Liver (tissue), 9 donors: ENCODE results near the gene CMTM8. TPM values are rescaled to one million over a fixed set of nuclear protein-coding genes. Genes with fewer than 3 reads are reported as not detected.

Source experiments
- DNase-seq: peaks from one replicate; pipeline ENCODE4 v3.0.0-alpha.2; 2017; ENCODE audit warnings: low spot score
- H3K27ac ChIP-seq, 2 donors: one replicate each; pipeline ENCODE4 v1.7.0; 2013; ENCODE audit warnings: inconsistent platforms in 2 of 2, low read length in 2 of 2, control low read depth in 1 of 2, low read depth in 1 of 2, mild to moderate bottlenecking in 1 of 2
- H3K27me3 ChIP-seq, 4 donors: one replicate each; pipeline versions ENCODE4 v1.6.1 to v1.7.0; 2013; ENCODE audit warnings: low read length in 3 of 4, inconsistent platforms in 1 of 4, mild to moderate bottlenecking in 1 of 4, moderate library complexity in 1 of 4; ENCODE audit not compliant: control insufficient read depth in 4 of 4, insufficient read depth in 4 of 4
- H3K36me3 ChIP-seq, 4 donors: one replicate each; pipeline versions ENCODE4 v1.6.1 to v1.7.0; 2013; ENCODE audit warnings: low read length in 3 of 4, mild to moderate bottlenecking in 3 of 4, low read depth in 1 of 4, moderate library complexity in 1 of 4; ENCODE audit not compliant: control insufficient read depth in 4 of 4, insufficient read depth in 3 of 4
- H3K4me1 ChIP-seq, 4 donors: one replicate each; pipeline versions ENCODE4 v1.6.1 to v1.7.0; 2013; ENCODE audit warnings: low read length in 3 of 4, mild to moderate bottlenecking in 3 of 4, moderate library complexity in 1 of 4; ENCODE audit not compliant: control insufficient read depth in 4 of 4, insufficient read depth in 4 of 4
- H3K4me3 ChIP-seq, 3 donors: one replicate each; pipeline versions ENCODE4 v1.6.1 to v1.7.0; 2013; ENCODE audit warnings: low read length in 3 of 3, control low read depth in 1 of 3, low read depth in 1 of 3, mild to moderate bottlenecking in 1 of 3
- H3K9ac ChIP-seq, 2 donors: one replicate each; pipeline ENCODE4 v1.7.0; 2013; ENCODE audit warnings: low read length in 2 of 2, mild to moderate bottlenecking in 2 of 2, moderate library complexity in 2 of 2, control low read depth in 1 of 2, low read depth in 1 of 2
- H3K9me3 ChIP-seq, 4 donors: one replicate each; pipeline versions ENCODE4 v1.6.1 to v1.7.0; 2013; ENCODE audit warnings: low read length in 3 of 4; ENCODE audit not compliant: control insufficient read depth in 4 of 4
- EGR1 ChIP-seq, 2 donors: IDR thresholded peaks; 2 replicates each; pipeline ENCODE4 v1.6.1; 2016 to 2018; ENCODE audit warnings: antibody characterized with exemption in 2 of 2, low read depth in 2 of 2
- FOXA1 ChIP-seq: IDR thresholded peaks from 2 replicates; pipeline ENCODE4 v1.6.1; 2016; ENCODE audit warnings: antibody characterized with exemption
- FOXA2 ChIP-seq: IDR thresholded peaks from 2 replicates; pipeline ENCODE4 v1.6.1; 2016; ENCODE audit warnings: antibody characterized with exemption
- GABPA ChIP-seq, 2 donors: IDR thresholded peaks in 1 of 2; conservative IDR thresholded peaks in 1 of 2; 2 replicates each; pipeline ENCODE4 v1.6.1; 2016; ENCODE audit warnings: antibody characterized with exemption in 2 of 2, mild to moderate bottlenecking in 1 of 2, moderate library complexity in 1 of 2
- HNF4A ChIP-seq, 2 donors: conservative IDR thresholded peaks; 2 replicates each; pipeline ENCODE4 v1.6.1; 2016; ENCODE audit warnings: antibody characterized with exemption in 2 of 2, mild to moderate bottlenecking in 2 of 2
- HNF4G ChIP-seq: IDR thresholded peaks from 2 replicates; pipeline ENCODE4 v1.6.1; 2016; ENCODE audit warnings: antibody characterized with exemption
- JUND ChIP-seq, 2 donors: IDR thresholded peaks; 2 replicates each; pipeline ENCODE4 v1.6.1; 2016; ENCODE audit warnings: antibody characterized with exemption in 2 of 2
- NR2F2 ChIP-seq: IDR thresholded peaks from 2 replicates; pipeline ENCODE4 v1.6.1; 2016; ENCODE audit warnings: antibody characterized with exemption
- RAD21 ChIP-seq, 2 donors: IDR thresholded peaks; 2 replicates each; pipeline ENCODE4 v1.6.1; 2016; ENCODE audit warnings: antibody characterized with exemption in 2 of 2, mild to moderate bottlenecking in 2 of 2
- RXRA ChIP-seq, 2 donors: IDR thresholded peaks; 2 replicates each; pipeline ENCODE4 v1.6.1; 2017 to 2018; ENCODE audit warnings: antibody characterized with exemption in 2 of 2, mild to moderate bottlenecking in 1 of 2
- SP1 ChIP-seq: IDR thresholded peaks from 2 replicates; pipeline ENCODE4 v1.6.1; 2018; ENCODE audit warnings: antibody characterized with exemption, mild to moderate bottlenecking
- YY1 ChIP-seq: IDR thresholded peaks from 2 replicates; pipeline ENCODE4 v1.6.1; 2016; ENCODE audit warnings: antibody characterized with exemption, mild to moderate bottlenecking
- WGBS: extraction: QIAGEN DNeasy Blood & Tissue Kit; methylation state at CpG from one replicate; pipeline ENCODE4 v1.1.7; 2013; 5-methylcytosine and 5-hydroxymethylcytosine counted together
- polyA plus RNA-seq, 2 donors: library from polyadenylated mRNA; stranded (reverse) in 1 of 2; unstranded in 1 of 2; fragments of 200-250 nt in 1 of 2; fragments of >200 nt in 1 of 2; fragmentation: Nextera tagmentation in 1 of 2; extraction: Ambion mirVana in 1 of 2; gene quantifications; one replicate each; pipeline versions ENCODE4 v1.2.1 to v1.2.3, GENCODE V29; 2013 to 2015
- total RNA-seq, 2 donors: library from RNA; depleted of rRNA; stranded (reverse); fragments of >200 nt; gene quantifications; one replicate each; pipeline ENCODE4 v1.2.3, GENCODE V29; 2014
- TF ChIP-seq, protein P1 (sequence below): IDR thresholded peaks from 2 replicates; pipeline ENCODE4 v1.6.1; 2016; ENCODE audit warnings: antibody characterized with exemption
- TF ChIP-seq, protein P2 (sequence below): fragments of 150-350 bp; IDR thresholded peaks from 2 replicates; pipeline ENCODE4 v1.5.1; 2017; ENCODE audit warnings: improper control_type of control experiment, low read depth, low read length; ENCODE audit not compliant: missing input control
- TF ChIP-seq, protein P3 (sequence below): IDR thresholded peaks from 2 replicates; pipeline ENCODE4 v1.6.1; 2016; ENCODE audit warnings: antibody characterized with exemption
- donor health status: healthy.
- donor health status: healthy.
- donor health status: healthy.
- donor health status: healthy.
- donor health status: healthy.

Gene CMTM8
- total and polyA plus RNA-seq, 4 donors = 4.3 to 44.6 (median 12.5) TPM

DNA sequence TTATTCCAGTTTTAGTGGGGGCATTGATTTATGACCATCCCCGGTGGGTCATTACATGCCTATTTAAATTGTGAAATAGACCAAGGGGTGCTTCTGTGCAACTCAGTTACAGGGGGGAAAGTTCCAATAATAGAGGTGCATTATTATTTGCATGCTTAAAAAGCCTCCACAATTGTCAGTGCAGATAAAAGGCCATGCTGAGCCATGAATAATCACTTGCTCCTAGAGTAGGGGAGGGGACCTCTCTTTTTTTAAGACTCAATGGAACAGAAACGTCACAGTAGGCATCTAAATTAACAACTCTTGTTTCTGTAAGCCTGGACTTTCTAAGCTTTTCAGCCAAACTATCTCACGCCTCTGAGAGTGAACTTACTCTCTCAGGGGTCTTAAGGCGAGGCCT is 86.7 kb downstream of the CMTM8 start:
- H3K27me3 ChIP-seq = no peaks in the 10 kb centered on the region
- no peak overlapping the region for H3K27ac ChIP-seq
- TF ChIP-seq FOXA2 = no peak
- no peak for TF ChIP-seq SP1
- TF ChIP-seq HNF4A (conservative IDR thresholded peaks at IDR 0.05) = no peak
- no peak for TF ChIP-seq RAD21 (IDR thresholded peaks at IDR 0.05)
- TF ChIP-seq EGR1 (IDR thresholded peaks at IDR 0.05; ENCODE audit: low read depth in 2 of 2) = no peak
- no peak for TF ChIP-seq HNF4G
- TF ChIP-seq NR2F2 = no peak
- TF ChIP-seq, protein P1, sequence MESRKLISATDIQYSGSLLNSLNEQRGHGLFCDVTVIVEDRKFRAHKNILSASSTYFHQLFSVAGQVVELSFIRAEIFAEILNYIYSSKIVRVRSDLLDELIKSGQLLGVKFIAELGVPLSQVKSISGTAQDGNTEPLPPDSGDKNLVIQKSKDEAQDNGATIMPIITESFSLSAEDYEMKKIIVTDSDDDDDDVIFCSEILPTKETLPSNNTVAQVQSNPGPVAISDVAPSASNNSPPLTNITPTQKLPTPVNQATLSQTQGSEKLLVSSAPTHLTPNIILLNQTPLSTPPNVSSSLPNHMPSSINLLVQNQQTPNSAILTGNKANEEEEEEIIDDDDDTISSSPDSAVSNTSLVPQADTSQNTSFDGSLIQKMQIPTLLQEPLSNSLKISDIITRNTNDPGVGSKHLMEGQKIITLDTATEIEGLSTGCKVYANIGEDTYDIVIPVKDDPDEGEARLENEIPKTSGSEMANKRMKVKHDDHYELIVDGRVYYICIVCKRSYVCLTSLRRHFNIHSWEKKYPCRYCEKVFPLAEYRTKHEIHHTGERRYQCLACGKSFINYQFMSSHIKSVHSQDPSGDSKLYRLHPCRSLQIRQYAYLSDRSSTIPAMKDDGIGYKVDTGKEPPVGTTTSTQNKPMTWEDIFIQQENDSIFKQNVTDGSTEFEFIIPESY = no peak
- TF ChIP-seq GABPA (IDR thresholded peaks at IDR 0.05 in 1 of 2, conservative IDR thresholded peaks at IDR 0.05 in 1 of 2) = no peak
- TF ChIP-seq YY1 = no peak
- no peaks in the 10 kb centered on the region for H3K36me3 ChIP-seq
- DNase-seq = no peak
- WGBS = 86% methylated on average over 4 of the region's 4 CpGs
- H3K4me1 ChIP-seq = peaks cover 0 to 12% (median 4%) of the 10 kb centered on the region in 4 donors
- no peak overlapping the region for H3K4me3 ChIP-seq
- H3K9ac ChIP-seq = no peak overlapping the region
- no peaks in the 10 kb centered on the region for H3K9me3 ChIP-seq

DNA sequence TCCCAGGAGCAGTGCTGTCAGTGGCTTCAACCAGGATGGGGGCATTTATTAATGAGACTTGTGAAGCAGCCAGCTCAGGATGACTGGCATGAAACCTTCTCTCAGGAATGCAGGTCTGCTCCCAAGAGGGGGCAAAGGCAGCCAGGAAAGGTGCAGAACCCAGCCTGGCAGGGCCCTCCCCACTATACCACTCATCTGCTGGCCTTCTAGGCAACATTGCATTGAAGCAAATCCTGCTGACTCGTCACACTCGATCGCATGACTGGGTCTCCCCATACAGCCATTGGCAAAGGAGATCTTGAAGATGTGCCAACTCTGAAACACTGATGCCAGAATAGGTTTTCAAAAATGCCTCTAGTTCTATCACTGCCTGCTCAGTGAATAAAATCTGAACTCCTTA is 87.4 kb downstream of the CMTM8 start:
- Histone ChIP-seq H3K27me3 (no peaks in the 10 kb centered on the region), H3K9me3 (no peaks in the 10 kb centered on the region), H3K9ac (no peak overlapping the region), H3K27ac (no peak overlapping the region), H3K4me1 (peaks cover 0 to 12% (median 4%) of the 10 kb centered on the region in 4 donors), H3K36me3 (no peaks in the 10 kb centered on the region), H3K4me3 (no peak overlapping the region)
- 51% methylated on average over 3 of the region's 3 CpGs for WGBS
- TF ChIP-seq GABPA (IDR thresholded peaks at IDR 0.05 in 1 of 2, conservative IDR thresholded peaks at IDR 0.05 in 1 of 2) (no peak), HNF4A (conservative IDR thresholded peaks at IDR 0.05) (no peak), RAD21 (IDR thresholded peaks at IDR 0.05) (no peak), JUND (IDR thresholded peaks at IDR 0.05) (no peak), FOXA1 (no peak), RXRA (IDR thresholded peaks at IDR 0.05) (no peak), EGR1 (IDR thresholded peaks at IDR 0.05; ENCODE audit: low read depth in 2 of 2) (no peak)
- TF ChIP-seq, protein P1 = no peak
- TF ChIP-seq, protein P2, sequence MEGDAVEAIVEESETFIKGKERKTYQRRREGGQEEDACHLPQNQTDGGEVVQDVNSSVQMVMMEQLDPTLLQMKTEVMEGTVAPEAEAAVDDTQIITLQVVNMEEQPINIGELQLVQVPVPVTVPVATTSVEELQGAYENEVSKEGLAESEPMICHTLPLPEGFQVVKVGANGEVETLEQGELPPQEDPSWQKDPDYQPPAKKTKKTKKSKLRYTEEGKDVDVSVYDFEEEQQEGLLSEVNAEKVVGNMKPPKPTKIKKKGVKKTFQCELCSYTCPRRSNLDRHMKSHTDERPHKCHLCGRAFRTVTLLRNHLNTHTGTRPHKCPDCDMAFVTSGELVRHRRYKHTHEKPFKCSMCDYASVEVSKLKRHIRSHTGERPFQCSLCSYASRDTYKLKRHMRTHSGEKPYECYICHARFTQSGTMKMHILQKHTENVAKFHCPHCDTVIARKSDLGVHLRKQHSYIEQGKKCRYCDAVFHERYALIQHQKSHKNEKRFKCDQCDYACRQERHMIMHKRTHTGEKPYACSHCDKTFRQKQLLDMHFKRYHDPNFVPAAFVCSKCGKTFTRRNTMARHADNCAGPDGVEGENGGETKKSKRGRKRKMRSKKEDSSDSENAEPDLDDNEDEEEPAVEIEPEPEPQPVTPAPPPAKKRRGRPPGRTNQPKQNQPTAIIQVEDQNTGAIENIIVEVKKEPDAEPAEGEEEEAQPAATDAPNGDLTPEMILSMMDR = no peak
- TF ChIP-seq, protein P3, sequence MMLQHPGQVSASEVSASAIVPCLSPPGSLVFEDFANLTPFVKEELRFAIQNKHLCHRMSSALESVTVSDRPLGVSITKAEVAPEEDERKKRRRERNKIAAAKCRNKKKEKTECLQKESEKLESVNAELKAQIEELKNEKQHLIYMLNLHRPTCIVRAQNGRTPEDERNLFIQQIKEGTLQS = no peak
- DNase-seq = no peak
